Globus pallidus (tissue), 1 donor: ENCODE results near the gene FOXP4.

Source experiments
- DNase-seq: peaks from one replicate; pipeline ENCODE4 v3.0.0-alpha.2; 2015; ENCODE audit warnings: low spot score

The FOXP4 gene

GRCh38 chr6:41583565-41583964 lies 37.4 kb downstream of the FOXP4 start:
- no peak for DNase-seq

GRCh38 chr6:41584205-41584604 lies 38.0 kb downstream of the FOXP4 start:
- no peak for DNase-seq

DNA sequence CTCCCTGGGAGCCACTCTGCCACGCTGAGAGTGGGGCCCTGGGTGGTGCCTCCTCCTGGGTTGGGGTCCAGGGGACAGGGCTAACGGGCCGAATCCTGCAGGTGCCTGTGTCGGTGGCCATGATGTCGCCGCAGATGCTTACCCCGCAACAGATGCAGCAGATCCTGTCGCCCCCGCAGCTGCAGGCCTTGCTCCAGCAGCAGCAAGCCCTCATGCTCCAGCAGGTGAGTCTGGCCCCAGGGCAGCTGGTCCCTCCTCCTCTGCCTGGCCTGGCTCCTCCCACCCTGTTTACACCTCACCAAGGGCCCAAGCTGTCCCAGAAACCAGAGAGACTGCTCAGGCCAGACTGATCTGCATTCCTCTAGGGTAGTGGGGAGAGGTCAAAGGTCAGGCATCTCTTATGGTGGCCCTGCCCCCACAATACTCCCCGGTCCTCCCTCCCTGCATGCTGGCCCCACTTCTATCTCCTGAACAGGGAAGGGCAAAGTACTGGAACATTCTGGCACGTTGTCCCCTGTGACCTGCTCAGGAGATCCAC lies 38.6 kb downstream of the FOXP4 start:
- no peak for DNase-seq

DNA sequence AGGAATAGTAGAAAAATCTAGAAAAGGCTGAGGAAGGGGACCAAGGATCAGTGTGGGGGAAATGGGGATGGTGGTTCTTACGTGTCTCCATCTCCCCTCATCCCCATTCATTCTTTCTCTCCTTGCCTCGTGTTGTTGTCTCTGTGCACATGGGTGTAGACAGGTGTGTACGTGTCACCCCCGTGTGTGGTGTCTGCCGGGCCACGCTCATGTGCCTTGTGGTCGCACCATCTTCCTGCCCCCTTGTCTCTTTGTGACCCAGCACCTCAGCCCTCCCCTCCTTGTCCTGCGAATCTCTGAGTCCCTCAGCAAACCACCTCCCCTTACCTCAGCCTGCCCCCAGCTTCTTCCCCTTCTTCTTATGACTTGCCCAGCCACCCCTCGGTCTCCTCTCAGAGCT lies 39.4 kb downstream of the FOXP4 start:
- no peak for DNase-seq

DNA sequence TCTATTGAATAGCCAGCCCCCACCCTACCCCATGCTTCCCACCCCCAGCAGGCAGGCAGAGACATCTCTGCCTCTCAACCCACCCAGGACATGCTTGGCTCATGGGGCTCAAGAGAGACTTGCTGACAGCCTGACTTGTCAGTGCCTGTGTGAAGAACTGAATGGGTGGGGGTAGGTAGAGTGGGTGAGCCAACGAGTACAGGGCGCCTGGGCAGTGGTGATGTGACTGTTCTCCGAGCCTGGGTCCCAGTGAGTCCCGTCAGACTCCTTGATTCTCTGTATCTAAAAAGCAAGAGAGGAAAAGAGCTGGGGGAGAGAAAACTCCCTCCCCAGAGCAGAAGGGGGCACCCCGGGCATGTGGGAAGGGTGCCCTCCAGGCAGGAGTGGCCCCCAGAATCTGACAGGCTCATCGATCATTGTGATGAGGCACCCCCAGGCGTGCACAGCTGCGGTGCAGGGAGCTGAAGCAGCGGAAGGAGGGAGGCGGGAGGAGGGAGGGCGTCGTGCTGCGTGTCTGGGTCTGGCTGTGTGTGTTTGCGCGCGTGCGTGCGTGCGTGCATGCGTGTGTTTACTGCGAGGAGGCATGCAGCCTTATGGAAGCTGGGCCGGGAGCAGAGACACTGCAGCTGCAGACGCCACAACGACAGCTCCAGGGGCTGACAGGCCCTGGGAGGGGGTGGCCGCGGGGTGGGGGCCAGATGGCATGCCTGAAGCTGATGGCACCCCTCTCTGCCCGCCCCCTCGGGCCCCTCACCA lies 40.2 kb downstream of the FOXP4 start:
- DNase-seq = peak; percentile 54

DNA sequence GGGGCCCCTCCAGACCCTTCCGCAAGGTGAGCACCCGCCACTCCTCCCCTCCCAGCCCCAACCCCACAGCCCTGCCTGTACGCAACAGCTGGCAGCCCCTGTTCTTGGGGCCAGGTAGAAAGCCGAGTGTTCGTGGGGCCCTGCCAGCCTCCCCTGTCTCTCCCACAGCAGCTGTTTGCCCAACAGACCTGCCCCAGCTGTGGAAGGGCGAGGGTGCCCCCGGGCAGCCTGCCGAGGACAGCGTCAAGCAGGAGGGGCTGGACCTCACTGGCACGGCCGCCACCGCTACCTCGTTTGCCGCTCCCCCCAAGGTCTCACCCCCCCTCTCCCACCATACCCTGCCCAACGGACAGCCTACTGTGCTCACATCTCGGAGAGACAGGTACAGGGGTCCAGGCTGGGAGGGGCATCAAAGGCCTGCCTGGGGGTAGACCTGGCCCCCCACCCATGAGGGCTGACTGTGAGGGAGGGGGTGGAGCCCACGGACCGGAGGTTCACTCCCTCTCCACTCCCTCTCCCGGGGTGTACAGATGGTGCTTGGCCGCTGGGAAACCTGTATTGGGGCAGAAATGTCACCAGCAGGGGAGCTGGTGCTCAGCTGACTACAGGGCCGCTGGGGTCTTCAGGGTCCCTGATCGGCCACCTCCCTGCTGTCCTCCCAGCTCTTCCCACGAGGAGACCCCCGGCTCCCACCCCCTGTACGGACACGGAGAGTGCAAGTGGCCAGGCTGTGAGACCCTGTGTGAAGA lies 41.1 kb downstream of the FOXP4 start:
- DNase-seq = no peak

DNA sequence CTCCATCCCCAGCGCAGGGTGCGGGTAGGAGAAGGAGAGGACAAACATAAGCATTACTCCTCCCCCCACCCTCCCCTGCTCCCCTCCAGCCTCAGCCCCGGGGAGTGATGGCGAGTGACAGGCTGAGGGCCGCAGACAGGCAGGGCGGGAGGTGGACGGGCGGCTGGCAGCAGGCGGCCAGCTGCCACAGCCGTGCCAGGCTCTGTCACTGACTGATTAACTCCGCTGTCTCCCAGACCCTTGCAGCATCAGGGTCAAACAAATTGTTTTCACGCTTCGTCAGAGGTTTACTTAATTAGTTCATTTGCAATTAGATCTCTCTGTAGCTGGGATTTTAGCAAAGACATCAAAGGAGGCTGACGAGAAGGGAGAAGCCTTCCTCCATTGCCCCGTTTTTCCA lies 41.9 kb downstream of the FOXP4 start:
- DNase-seq = no peak

GRCh38 chr6:41589223-41589622 lies 43.0 kb downstream of the FOXP4 start:
- DNase-seq = no peak

DNA sequence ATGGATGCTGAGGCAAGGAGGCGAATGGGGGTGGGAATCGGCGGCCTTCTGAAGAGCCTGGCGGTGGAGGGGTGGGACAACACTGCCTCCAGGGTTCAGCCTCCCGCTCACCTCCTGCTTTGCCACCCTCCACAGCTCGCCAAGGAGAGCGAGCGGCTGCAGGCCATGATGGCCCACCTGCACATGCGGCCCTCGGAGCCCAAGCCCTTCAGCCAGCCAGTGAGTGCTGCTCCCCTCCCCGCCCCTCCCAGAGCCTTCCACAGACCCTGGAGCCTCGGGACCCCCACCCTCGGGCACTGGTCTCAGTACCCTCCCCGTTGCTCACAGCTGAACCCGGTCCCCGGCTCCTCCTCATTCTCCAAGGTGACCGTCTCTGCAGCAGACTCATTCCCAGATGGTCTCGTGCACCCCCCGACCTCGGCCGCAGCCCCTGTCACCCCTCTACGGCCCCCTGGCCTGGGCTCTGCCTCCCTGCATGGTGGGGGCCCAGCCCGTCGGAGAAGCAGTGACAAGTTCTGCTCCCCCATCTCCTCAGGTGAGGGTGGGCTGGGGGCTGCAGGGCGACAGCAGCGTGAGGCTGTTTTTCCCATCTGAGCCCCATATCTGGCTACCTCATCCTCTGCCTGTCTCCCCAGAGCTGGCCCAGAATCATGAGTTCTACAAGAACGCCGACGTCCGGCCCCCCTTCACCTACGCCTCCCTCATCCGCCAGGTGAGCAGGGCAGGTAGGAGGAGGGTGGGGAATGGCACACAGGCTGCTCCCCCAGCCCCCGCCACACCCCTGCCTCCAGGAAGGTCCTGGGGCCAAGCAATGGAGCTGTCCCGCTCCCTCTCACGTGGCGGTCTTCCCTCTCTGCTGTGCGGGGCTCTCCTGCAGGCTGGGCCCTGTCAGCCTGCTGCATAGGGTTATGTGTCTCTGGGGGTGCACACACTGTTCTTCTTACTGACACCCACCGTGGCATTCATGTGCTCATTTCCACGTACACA lies 43.7 kb downstream of the FOXP4 start:
- DNase-seq = no peak

GRCh38 chr6:41591122-41591521 lies 44.9 kb downstream of the FOXP4 start:
- DNase-seq = no peak

- DNase-seq = peak; percentile 69
Observed at GRCh38 chr6:41591859-41592502, 45.8 kb downstream of the FOXP4 start.

GRCh38 chr6:41593406-41593805 lies 47.2 kb downstream of the FOXP4 start:
- no peak for DNase-seq

GRCh38 chr6:41593839-41594238 lies 47.7 kb downstream of the FOXP4 start:
- DNase-seq = no peak

DNA sequence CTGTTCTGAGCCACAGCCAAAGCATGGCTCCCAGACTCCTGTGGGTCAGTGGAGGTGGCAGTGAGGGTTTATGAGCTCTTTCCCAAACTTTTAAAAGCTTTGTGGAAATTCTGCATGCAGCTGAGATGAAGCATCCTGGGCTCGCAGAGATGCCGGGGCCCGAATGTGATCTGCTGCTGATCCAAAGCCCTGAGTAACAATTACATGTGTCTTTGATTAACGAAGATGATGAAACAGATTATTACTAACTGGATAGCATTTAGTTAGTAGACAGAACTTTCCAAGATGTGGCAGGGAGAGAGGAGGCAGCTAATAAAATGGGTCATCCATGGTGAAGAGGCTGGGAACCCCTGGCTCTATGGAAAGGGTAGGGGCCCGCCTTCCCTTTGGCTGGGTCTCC lies 48.1 kb downstream of the FOXP4 start:
- no peak for DNase-seq

- no peak for DNase-seq
Observed at GRCh38 chr6:41594766-41595165, 48.6 kb downstream of the FOXP4 start.

DNA sequence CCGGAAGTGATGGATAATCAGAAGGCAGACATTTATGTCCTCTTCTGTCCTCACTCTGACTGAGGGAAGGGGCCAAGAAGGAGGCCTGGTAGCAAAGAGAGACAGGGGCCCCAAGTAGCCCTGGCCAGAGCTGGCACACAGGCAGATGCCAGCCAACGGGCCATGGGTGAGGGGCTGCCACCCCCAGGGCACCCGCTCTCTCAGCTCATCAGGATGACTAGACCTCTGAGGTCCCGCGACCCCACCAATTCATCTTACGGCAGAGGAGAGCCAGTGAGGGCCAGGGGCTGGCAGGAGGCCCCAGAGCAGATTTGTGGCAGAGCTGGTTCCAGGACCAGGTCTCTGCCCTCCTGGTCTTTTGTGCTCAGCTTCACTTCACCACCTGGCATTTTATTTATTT lies 49.0 kb downstream of the FOXP4 start:
- no peak for DNase-seq

DNA sequence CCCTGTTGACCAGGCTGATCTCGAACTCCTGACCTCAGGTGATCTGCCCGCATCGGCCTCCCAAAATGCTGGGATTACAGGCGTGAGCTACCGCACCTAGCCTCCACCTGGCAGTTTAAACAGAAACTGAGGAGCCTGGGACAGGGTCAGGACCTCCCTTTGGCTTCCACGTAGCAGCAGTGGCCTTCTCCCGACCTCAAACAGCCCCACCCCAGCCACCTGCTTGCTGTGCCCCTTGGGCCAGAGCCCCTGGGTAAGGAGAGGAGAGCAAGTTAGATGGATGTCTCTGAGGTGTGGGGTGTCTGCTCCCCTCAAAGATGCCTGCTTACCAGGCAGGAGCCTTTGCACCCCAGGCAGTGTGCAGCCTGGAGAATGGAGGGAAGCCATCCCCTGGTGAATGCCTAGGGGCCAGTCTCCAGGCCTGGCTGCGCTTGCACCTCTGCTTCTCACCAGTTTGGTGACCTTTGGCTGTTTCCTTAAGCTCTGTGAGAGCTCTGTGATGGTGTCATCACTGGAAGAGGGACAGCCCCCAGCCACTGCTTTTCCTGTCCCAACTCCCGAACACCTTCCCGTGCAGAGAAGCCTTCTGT lies 50.0 kb downstream of the FOXP4 start:
- no peak for DNase-seq

DNA sequence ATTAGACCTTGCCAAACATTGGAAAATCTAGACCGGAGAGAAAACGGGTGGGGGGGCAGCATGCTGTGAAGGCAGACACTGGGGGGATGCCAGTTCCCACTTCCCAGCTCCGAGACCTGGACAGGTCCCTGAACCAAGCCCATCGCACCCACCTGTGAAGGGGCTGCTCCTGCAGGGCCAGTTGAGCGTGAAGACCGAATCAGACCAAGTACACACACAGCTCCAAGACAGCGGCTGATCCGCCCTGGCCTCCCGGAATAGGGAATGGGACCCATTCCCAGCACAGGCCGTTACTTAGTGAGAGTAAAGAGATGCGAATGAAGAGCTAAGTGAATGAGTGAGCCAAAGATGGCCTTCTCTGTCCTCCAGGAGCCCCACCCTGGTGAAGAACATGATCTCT lies 50.6 kb downstream of the FOXP4 start:
- no peak for DNase-seq

- DNase-seq = no peak
Observed at GRCh38 chr6:41597246-41598000, 51.2 kb downstream of the FOXP4 start.

DNA sequence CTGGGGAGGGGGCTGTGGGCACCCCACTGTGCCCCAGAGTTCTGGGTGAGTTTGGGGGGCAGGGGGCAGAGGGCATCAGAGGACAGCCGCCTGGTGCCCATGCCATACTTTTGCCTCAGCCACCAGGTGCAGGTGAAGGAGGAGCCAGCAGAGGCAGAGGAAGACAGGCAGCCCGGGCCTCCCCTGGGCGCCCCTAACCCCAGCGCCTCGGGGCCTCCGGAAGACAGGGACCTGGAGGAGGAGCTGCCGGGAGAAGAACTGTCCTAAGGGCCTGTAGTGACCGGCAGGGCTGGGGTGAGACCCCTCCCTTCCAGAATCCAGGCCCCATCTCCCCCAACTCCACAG lies 52.5 kb downstream of the FOXP4 start:
- no peak for DNase-seq
